Tibial nerve (tissue), 4 donors: ENCODE data around the gene ARHGAP20. TPM values are rescaled to one million over a fixed set of nuclear protein-coding genes. Genes with fewer than 3 reads are reported as not detected.

Experiments used
- DNase-seq, 2 donors: peaks; one replicate each; pipeline ENCODE4 v3.0.0-alpha.2; 2019; ENCODE audit warnings: low spot score in 2 of 2
- H3K27ac ChIP-seq, 4 donors: fragments of 200-600 bp; sonication (generic) in 3 of 4; one replicate each; pipeline ENCODE4 v1.5.1; 2017 to 2019; ENCODE audit warnings: mild to moderate bottlenecking in 1 of 4
- H3K27me3 ChIP-seq, 2 donors: fragments of 200-600 bp; sonication (generic) in 1 of 2; one replicate each; pipeline versions ENCODE4 v1.5.1 to v1.6.0; 2017 to 2019
- H3K36me3 ChIP-seq, 3 donors: fragments of 200-600 bp; sonication (generic); one replicate each; pipeline ENCODE4 v1.5.1; 2018 to 2019
- H3K4me1 ChIP-seq, 4 donors: fragments of 200-600 bp; sonication (generic) in 3 of 4; one replicate each; pipeline ENCODE4 v1.5.1; 2017 to 2019
- H3K4me3 ChIP-seq, 4 donors: fragments of 200-600 bp; sonication (generic) in 3 of 4; one replicate each; pipeline ENCODE4 v1.5.1; 2017 to 2019; ENCODE audit warnings: mild to moderate bottlenecking in 1 of 4, moderate library complexity in 1 of 4
- H3K9me3 ChIP-seq, 4 donors: fragments of 200-600 bp; sonication (generic) in 3 of 4; one replicate each; pipeline ENCODE4 v1.5.1; 2017 to 2019
- EP300 ChIP-seq, 2 donors: sonication (generic); formaldehyde crosslinking; IDR thresholded peaks; one replicate each; pipeline ENCODE4 v1.6.1; 2017; ENCODE audit warnings: antibody characterized with exemption in 2 of 2, mild to moderate bottlenecking in 1 of 2
- POLR2A ChIP-seq, 2 donors: fragments of 450-650 bp; IDR thresholded peaks; one replicate each; pipeline ENCODE4 v1.6.1; 2017; ENCODE audit warnings: antibody characterized with exemption in 2 of 2, mild to moderate bottlenecking in 2 of 2, moderate library complexity in 2 of 2
- WGBS, 2 donors: methylation state at CpG; one replicate each; pipeline ENCODE4 v1.1.5; 2018; 5-methylcytosine and 5-hydroxymethylcytosine counted together
- total RNA-seq, 4 donors: library from RNA; depleted of rRNA; stranded (reverse); fragments of >200 nt; gene quantifications; one replicate each; pipeline ENCODE4 v1.1.0, GENCODE V29; 2016
- TF ChIP-seq, protein P1 (sequence below), 5 experiments: fragments of 200-600 bp in 3 of 5; fragments of 450-650 bp in 2 of 5; sonication (generic) in 3 of 5; IDR thresholded peaks; one replicate each; pipeline ENCODE4 v1.5.1; 2016 to 2019; ENCODE audit warnings: antibody characterized with exemption in 5 of 5, mild to moderate bottlenecking in 3 of 5, moderate library complexity in 2 of 5

ARHGAP20 gene
- total RNA-seq, 4 donors from 2014 or later, result 6.9 to 13.7 (median 11.1) TPM

DNA sequence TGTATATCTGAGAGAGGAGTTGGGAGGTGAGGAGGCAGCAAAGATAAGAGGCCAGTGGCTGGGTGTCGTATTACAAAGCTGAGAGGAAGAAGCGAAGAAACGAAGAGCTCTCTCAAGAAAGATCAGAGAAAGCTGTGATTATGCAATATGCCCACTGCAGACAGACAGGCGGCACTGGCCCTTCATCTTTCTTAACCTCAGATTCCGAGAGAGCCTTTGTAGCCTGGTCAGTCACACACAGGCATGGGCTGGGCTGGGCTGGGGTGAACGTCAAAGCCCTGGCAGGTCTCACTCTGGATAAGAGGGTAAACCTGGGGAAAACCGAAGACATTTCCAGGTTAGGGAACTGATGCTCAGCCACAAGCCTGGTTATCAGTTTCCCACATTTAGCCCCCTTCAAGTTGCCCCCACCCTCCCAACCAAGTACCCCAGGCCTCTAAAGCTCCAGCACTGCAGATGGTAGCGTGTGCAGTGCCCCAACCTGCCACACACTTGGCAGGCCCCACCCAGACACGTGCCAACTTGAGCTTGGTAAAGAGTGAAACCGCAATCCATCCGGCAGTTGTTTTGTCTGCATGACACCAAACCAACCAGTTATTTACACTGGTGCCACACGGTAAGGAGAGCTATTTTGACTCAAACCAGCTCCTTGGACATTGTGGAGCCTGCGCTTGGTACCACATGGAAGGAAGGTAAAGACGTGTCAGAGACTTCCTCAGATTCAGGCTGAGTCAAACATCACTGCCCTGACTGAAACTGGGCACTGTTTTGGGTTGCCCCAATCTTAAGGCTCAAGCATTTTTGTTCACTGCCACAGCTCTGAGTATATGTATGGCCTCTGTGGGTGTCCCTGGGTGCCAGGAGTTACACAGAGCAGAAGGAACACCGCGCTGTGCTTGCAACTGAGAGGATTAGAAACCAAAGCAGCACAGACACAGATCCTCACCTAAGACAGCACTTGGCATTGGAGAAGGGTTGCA, 146.6 kb downstream of the ARHGAP20 start:
- H3K27ac ChIP-seq, result no peak overlapping the region
- TF ChIP-seq POLR2A (IDR thresholded peaks at IDR 0.05) (no peak), EP300 (IDR thresholded peaks at IDR 0.05) (no peak)
- TF ChIP-seq, protein P1, sequence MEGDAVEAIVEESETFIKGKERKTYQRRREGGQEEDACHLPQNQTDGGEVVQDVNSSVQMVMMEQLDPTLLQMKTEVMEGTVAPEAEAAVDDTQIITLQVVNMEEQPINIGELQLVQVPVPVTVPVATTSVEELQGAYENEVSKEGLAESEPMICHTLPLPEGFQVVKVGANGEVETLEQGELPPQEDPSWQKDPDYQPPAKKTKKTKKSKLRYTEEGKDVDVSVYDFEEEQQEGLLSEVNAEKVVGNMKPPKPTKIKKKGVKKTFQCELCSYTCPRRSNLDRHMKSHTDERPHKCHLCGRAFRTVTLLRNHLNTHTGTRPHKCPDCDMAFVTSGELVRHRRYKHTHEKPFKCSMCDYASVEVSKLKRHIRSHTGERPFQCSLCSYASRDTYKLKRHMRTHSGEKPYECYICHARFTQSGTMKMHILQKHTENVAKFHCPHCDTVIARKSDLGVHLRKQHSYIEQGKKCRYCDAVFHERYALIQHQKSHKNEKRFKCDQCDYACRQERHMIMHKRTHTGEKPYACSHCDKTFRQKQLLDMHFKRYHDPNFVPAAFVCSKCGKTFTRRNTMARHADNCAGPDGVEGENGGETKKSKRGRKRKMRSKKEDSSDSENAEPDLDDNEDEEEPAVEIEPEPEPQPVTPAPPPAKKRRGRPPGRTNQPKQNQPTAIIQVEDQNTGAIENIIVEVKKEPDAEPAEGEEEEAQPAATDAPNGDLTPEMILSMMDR (IDR thresholded peaks at IDR 0.05), result no peak
- no peak for DNase-seq
- H3K36me3 ChIP-seq, result no peaks in the 10 kb centered on the region
- H3K4me1 ChIP-seq, result peaks cover 0 to 5% (median 0%) of the 10 kb centered on the region in 4 donors
- no peaks in the 10 kb centered on the region for H3K9me3 ChIP-seq
- 62 to 66% methylated on average over 16 of the region's 16 CpGs for WGBS, 2 donors
- no peak overlapping the region for H3K4me3 ChIP-seq
- H3K27me3 ChIP-seq, result no peaks in the 10 kb centered on the region

DNA sequence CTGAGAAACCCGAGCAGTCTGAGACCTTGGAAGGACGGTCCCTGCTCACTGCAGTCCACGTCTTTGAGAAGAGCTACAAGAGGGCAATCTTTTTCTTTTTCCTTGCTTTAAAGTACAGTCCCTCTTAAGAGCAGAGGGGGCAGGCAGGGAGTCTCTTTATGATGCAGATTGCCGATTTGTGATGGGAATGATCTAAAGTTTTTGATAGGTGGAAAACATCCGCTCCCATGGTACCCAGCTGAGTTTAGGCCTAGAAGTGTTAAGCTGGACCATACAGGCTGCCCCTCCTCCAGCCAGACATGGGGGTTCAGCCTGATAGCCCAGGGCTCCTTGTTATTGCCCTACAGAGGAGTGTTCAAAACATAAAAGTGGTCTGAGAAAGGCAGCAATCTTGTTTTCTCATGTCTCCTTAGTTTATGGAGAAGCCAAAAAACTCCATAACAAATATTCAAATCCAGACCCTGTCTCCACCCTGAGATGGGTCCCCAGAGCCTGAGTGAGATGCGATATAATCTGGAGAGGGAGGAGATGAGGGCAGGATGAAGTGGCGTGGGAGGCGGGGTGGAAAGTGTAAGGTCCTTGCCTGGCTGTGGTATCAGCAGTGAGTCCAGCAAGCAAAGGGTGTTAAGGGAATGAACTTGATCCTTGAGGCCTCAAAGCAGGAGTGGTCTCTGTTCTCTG, 147.4 kb downstream of the ARHGAP20 start:
- Histone ChIP-seq H3K36me3 (no peaks in the 10 kb centered on the region), H3K9me3 (no peaks in the 10 kb centered on the region), H3K4me1 (peaks cover 0 to 5% (median 0%) of the 10 kb centered on the region in 4 donors), H3K27me3 (no peaks in the 10 kb centered on the region), H3K27ac (no peak overlapping the region), H3K4me3 (no peak overlapping the region)
- TF ChIP-seq, protein P1 (IDR thresholded peaks at IDR 0.05), result no peak
- TF ChIP-seq POLR2A (IDR thresholded peaks at IDR 0.05) (no peak), EP300 (IDR thresholded peaks at IDR 0.05) (no peak)
- 57 to 70% methylated on average over 8 of the region's 8 CpGs for WGBS, 2 donors
- DNase-seq, result no peak

DNA sequence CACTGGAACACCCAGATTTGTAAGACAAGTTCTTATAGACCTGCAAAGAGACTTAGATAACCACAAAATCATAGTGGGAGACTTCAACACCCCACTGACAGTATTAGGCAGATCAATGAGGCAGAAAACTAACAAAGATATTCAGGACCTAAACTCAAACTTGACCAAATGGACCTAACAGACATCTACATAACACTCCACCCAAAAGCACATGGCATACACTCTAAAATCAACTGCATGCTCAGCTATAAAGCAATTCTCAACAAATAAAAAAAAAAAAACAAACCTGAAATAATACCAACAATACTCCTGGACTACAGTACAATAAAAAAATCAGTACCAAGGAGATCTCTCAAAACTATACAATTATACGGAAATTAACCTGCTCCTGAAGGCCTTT, 167.5 kb downstream of the ARHGAP20 start:
- no peak for DNase-seq
- TF ChIP-seq, protein P1 (IDR thresholded peaks at IDR 0.05), result no peak
- TF ChIP-seq POLR2A (IDR thresholded peaks at IDR 0.05) (no peak), EP300 (IDR thresholded peaks at IDR 0.05) (no peak)
- 90 to 96% methylated on average over 1 of the region's 1 CpG for WGBS, 2 donors
- H3K9me3 ChIP-seq, result peaks cover 0 to 42% (median 0%) of the 10 kb centered on the region in 4 donors
- no peaks in the 10 kb centered on the region for H3K27me3 ChIP-seq
- H3K27ac ChIP-seq, result no peak overlapping the region
- H3K4me1 ChIP-seq, result no peaks in the 10 kb centered on the region
- no peaks in the 10 kb centered on the region for H3K36me3 ChIP-seq
- no peak overlapping the region for H3K4me3 ChIP-seq

DNA sequence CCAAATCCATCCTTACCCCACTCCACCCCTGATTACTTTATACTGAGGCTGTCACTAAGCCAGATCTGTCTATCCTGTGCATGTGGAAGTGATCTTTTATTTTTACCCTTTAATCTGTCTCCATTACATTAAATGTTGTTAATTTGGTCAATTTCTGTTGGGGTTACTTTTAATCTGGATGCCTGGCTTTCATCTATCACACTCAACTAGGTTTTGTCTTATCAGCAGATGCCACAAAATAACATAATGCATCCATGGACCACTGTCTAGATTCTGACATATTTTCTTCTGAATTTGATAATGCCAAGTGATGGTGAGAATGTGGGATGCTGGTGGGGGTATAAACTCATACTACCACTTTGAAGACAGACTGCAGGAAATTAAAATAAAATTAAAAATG, 174.1 kb downstream of the ARHGAP20 start:
- Histone ChIP-seq H3K27ac (no peak overlapping the region), H3K27me3 (no peaks in the 10 kb centered on the region), H3K4me1 (no peaks in the 10 kb centered on the region), H3K36me3 (no peaks in the 10 kb centered on the region), H3K9me3 (peaks cover 0 to 11% (median 0%) of the 10 kb centered on the region in 4 donors), H3K4me3 (no peak overlapping the region)
- TF ChIP-seq EP300 (IDR thresholded peaks at IDR 0.05), result no peak
- TF ChIP-seq, protein P1 (IDR thresholded peaks at IDR 0.05), result no peak
- TF ChIP-seq POLR2A (IDR thresholded peaks at IDR 0.05), result no peak
- no peak for DNase-seq
